RWPE2 (cell line): Measurements from ENCODE around the gene SOCS1.

Experiments
- ATAC-seq: fragments of 200-7000 bp; cut with Tn5 transposase; 3 replicates; pipeline ENCODE4 v1.9.1; 2021; ENCODE audit warnings: low read depth
- DNase-seq: peaks from one replicate; pipeline ENCODE4 v3.0.0-alpha.2; 2020; ENCODE audit warnings: low spot score
- H3K27ac ChIP-seq: fragments of 450-650 bp; 2 replicates; pipeline ENCODE4 v1.5.1; 2017; ENCODE audit warnings: mild to moderate bottlenecking; ENCODE audit not compliant: poor library complexity, severe bottlenecking
- H3K27me3 ChIP-seq: fragments of 250-450 bp; sonication (Bioruptor Pico); 2 replicates; pipeline ENCODE4 v1.5.1; 2021; ENCODE audit warnings: mild to moderate bottlenecking, moderate library complexity; ENCODE audit not compliant: insufficient read depth, poor library complexity, severe bottlenecking
- H3K36me3 ChIP-seq: fragments of 250-450 bp; sonication (Bioruptor Pico); 2 replicates; pipeline ENCODE4 v1.5.1; 2020; ENCODE audit warnings: low read depth, mild to moderate bottlenecking, moderate library complexity
- H3K4me1 ChIP-seq: fragments of 250-450 bp; sonication (Bioruptor Pico); 2 replicates; pipeline ENCODE4 v1.5.1; 2021; ENCODE audit warnings: mild to moderate bottlenecking, moderate library complexity; ENCODE audit not compliant: insufficient read depth, poor library complexity, severe bottlenecking
- H3K4me3 ChIP-seq: fragments of 250-450 bp; sonication (Bioruptor Pico); 2 replicates; pipeline ENCODE4 v1.5.1; 2021; ENCODE audit warnings: mild to moderate bottlenecking, moderate library complexity; ENCODE audit not compliant: severe bottlenecking
- H3K9me3 ChIP-seq: fragments of 250-450 bp; sonication (Bioruptor Pico); 2 replicates; pipeline ENCODE4 v1.5.1; 2021; ENCODE audit warnings: mild to moderate bottlenecking, moderate library complexity; ENCODE audit not compliant: severe bottlenecking
- CTCF ChIP-seq: fragments of 450-650 bp; IDR thresholded peaks from one replicate; pipeline ENCODE4 v1.5.1; 2017; ENCODE audit warnings: mild to moderate bottlenecking, moderate library complexity; ENCODE audit not compliant: poor library complexity, severe bottlenecking

Gene SOCS1

GRCh38 chr16:11296706-11297491 lies 40.9 kb upstream of the SOCS1 start:
- no peaks in the 10 kb centered on the region for H3K9me3 ChIP-seq
- no peaks in the 10 kb centered on the region for H3K4me1 ChIP-seq
- DNase-seq (no peak), ATAC-seq (peak; percentile 28; the same call in 2 of the 3 replicates)
- H3K4me3 ChIP-seq: no peak overlapping the region
- H3K27ac ChIP-seq: no peak overlapping the region
- no peak for TF ChIP-seq CTCF
- no peaks in the 10 kb centered on the region for H3K27me3 ChIP-seq
- no peaks in the 10 kb centered on the region for H3K36me3 ChIP-seq

GRCh38 chr16:11296351-11296705 lies 40.3 kb upstream of the SOCS1 start:
- Histone ChIP-seq H3K4me1 (no peaks in the 10 kb centered on the region), H3K27me3 (no peaks in the 10 kb centered on the region), H3K27ac (no peak overlapping the region), H3K4me3 (no peak overlapping the region), H3K36me3 (no peaks in the 10 kb centered on the region), H3K9me3 (no peaks in the 10 kb centered on the region)
- DNase-seq (no peak), ATAC-seq (no peak)
- TF ChIP-seq CTCF: no peak

GRCh38 chr16:11295672-11296071 lies 39.7 kb upstream of the SOCS1 start:
- ATAC-seq (no peak), DNase-seq (no peak)
- Histone ChIP-seq H3K4me1 (no peaks in the 10 kb centered on the region), H3K9me3 (no peaks in the 10 kb centered on the region), H3K27ac (no peak overlapping the region), H3K4me3 (no peak overlapping the region), H3K27me3 (no peaks in the 10 kb centered on the region), H3K36me3 (no peaks in the 10 kb centered on the region)
- no peak for TF ChIP-seq CTCF

GRCh38 chr16:11292076-11292748 lies 36.2 kb upstream of the SOCS1 start:
- Histone ChIP-seq H3K4me1 (no peaks in the 10 kb centered on the region), H3K27ac (no peak overlapping the region), H3K36me3 (no peaks in the 10 kb centered on the region), H3K9me3 (no peaks in the 10 kb centered on the region), H3K4me3 (no peak overlapping the region), H3K27me3 (no peaks in the 10 kb centered on the region)
- DNase-seq (no peak), ATAC-seq (no peak)
- no peak for TF ChIP-seq CTCF
